ENCODE measurements around the gene ANKIB1.

ANKIB1 gene

GRCh38 chr7:92447345-92448204 lies 201.8 kb downstream of the ANKIB1 start, which contains the start of gene GATAD1 (continued):
- TF ChIP-seq GLIS1 (tag by site-specific recombination; IDR thresholded peaks at IDR 0.05) (no peak; the same call in 1 of the 2 replicates), HOXC10 (CRISPR knock-in tag; IDR thresholded peaks at IDR 0.05) (no peak), ZBTB26 (tag by site-specific recombination; optimal IDR thresholded peaks at IDR 0.05) (peak; percentile 55), ZNF660 (tag by site-specific recombination; IDR thresholded peaks at IDR 0.05) (0 out of 2 replicates have a peak, but pooled peaks have one; percentile 36), ZNF148 (tag by site-specific recombination; IDR thresholded peaks at IDR 0.05; ENCODE audit: borderline replicate concordance) (no peak), ZBTB20 (tag by site-specific recombination; IDR thresholded peaks at IDR 0.05) (peak; percentile 33; the same call in 1 of the 2 replicates), ZBTB11 (tag by site-specific recombination; conservative IDR thresholded peaks at IDR 0.05; ENCODE audit: low read depth) (peak; percentile 95), PATZ1 (tag by site-specific recombination; IDR thresholded peaks at IDR 0.05) (peak; percentile 92), ZNF830 (tag by site-specific recombination; IDR thresholded peaks at IDR 0.05; ENCODE audit: low read depth) (no peak), ZNF239 (tag by site-specific recombination; IDR thresholded peaks at IDR 0.05) (no peak), ZNF157 (tag by site-specific recombination; IDR thresholded peaks at IDR 0.05) (no peak), ZNF791 (tag by site-specific recombination; IDR thresholded peaks at IDR 0.05) (no peak), ZNF214 (tag by site-specific recombination; IDR thresholded peaks at IDR 0.05; ENCODE audit: borderline replicate concordance) (no peak), ZBTB8A (tag by site-specific recombination; IDR thresholded peaks at IDR 0.05) (peak; percentile 70), YY2 (tag by site-specific recombination; IDR thresholded peaks at IDR 0.05) (peak; percentile 71), ZNF24 (tag by site-specific recombination; IDR thresholded peaks at IDR 0.05) (peak; percentile 30; the same call in 1 of the 2 replicates), ZNF585B (tag by site-specific recombination; IDR thresholded peaks at IDR 0.05) (no peak), ZNF48 (tag by site-specific recombination; IDR thresholded peaks at IDR 0.05) (no peak), PRDM6 (tag by site-specific recombination; IDR thresholded peaks at IDR 0.05) (no peak), ZNF274 (IDR thresholded peaks at IDR 0.05; ENCODE audit: low read length) (no peak), ZNF274 (tag by site-specific recombination; IDR thresholded peaks at IDR 0.05; ENCODE audit: borderline replicate concordance) (no peak), ZNF449 (tag by site-specific recombination; IDR thresholded peaks at IDR 0.05) (0 out of 2 replicates have a peak, but pooled peaks have one; percentile 13), ZNF629 (tag by site-specific recombination; IDR thresholded peaks at IDR 0.05) (peak; percentile 71), ZNF292 (tag by site-specific recombination; IDR thresholded peaks at IDR 0.05; ENCODE audit: borderline replicate concordance, low read depth) (no peak)

All from HEK293 (cell line).